ENCODE data around the gene SH2D5. TPM values are rescaled to one million over a fixed set of nuclear protein-coding genes. Genes with fewer than 3 reads are reported as not detected.

SH2D5 gene
- polyA plus RNA-seq, 2 of the 4 experiments (the other 2 are of a cell fraction) = 3.2 to 7.2 TPM

DNA sequence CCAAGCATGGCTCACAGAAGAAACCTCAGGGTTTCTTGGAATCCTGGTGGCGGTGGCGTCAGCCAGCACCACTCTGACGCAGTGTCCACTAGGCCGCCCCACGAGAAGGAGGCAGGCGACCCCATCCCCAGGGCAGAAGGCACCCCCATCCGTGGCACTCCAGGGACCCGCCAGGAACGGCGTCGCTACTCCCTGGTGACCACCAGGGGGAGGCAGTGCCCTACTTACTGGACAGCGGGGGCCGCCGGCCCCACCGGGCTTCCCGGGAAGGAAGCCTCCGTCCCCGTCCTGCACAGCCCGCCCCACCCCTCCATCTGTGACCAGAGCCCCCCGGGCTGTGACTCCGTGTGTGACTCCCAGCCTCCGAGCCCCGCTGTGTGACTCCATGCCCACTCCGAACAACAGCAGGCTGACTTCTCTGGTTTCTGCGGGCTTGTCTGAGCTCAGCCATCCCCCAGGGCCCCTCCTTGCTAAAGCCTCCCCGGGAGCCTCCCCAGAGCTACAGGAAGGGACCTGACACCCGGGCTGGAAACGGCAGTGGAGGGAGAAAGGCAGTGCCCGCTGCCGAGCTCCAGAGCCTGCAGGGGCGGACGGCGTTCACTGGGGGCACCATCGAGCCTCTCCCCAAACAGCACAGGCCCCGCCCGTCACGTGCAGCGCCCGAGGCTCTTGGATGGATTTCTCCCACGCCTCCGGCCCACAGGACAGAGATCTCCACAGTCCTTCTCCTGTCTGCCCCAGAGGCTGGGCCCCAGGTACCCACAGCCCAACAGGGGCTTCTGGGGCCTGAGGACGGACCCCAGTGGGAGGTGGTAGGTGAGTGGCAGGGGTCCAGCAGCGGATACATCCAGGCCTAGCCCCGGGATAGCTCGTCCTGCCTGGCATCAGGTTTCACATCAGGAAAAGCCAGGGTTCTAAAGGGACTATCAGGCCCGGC, 35.8 kb downstream of the SH2D5 start (continued):
- TF ChIP-seq, protein P1, sequence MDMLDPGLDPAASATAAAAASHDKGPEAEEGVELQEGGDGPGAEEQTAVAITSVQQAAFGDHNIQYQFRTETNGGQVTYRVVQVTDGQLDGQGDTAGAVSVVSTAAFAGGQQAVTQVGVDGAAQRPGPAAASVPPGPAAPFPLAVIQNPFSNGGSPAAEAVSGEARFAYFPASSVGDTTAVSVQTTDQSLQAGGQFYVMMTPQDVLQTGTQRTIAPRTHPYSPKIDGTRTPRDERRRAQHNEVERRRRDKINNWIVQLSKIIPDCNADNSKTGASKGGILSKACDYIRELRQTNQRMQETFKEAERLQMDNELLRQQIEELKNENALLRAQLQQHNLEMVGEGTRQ (IDR thresholded peaks at IDR 0.05) = peak; percentile 85
- TF ChIP-seq, protein P2, sequence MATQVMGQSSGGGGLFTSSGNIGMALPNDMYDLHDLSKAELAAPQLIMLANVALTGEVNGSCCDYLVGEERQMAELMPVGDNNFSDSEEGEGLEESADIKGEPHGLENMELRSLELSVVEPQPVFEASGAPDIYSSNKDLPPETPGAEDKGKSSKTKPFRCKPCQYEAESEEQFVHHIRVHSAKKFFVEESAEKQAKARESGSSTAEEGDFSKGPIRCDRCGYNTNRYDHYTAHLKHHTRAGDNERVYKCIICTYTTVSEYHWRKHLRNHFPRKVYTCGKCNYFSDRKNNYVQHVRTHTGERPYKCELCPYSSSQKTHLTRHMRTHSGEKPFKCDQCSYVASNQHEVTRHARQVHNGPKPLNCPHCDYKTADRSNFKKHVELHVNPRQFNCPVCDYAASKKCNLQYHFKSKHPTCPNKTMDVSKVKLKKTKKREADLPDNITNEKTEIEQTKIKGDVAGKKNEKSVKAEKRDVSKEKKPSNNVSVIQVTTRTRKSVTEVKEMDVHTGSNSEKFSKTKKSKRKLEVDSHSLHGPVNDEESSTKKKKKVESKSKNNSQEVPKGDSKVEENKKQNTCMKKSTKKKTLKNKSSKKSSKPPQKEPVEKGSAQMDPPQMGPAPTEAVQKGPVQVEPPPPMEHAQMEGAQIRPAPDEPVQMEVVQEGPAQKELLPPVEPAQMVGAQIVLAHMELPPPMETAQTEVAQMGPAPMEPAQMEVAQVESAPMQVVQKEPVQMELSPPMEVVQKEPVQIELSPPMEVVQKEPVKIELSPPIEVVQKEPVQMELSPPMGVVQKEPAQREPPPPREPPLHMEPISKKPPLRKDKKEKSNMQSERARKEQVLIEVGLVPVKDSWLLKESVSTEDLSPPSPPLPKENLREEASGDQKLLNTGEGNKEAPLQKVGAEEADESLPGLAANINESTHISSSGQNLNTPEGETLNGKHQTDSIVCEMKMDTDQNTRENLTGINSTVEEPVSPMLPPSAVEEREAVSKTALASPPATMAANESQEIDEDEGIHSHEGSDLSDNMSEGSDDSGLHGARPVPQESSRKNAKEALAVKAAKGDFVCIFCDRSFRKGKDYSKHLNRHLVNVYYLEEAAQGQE (IDR thresholded peaks at IDR 0.05) = no peak
- TF ChIP-seq HEYL (CRISPR knock-in tag; IDR thresholded peaks at IDR 0.05) (no peak), KDM1A (IDR thresholded peaks at IDR 0.05; ENCODE audit: low read depth) (no peak), HES2 (IDR thresholded peaks at IDR 0.05) (no peak), SMC3 (IDR thresholded peaks at IDR 0.05) (peak; percentile 89), ZSCAN20 (CRISPR knock-in tag; IDR thresholded peaks at IDR 0.05) (no peak), RARB (CRISPR knock-in tag; IDR thresholded peaks at IDR 0.05) (no peak), HDAC2 (IDR thresholded peaks at IDR 0.05) (no peak), JUN (IDR thresholded peaks at IDR 0.05) (peak in 1 of 2 experiments; percentile 24; a peak in 1 of 5 replicates), HMGXB4 (CRISPR knock-in tag; IDR thresholded peaks at IDR 0.05; ENCODE audit: borderline replicate concordance) (no peak), EHF (CRISPR knock-in tag; IDR thresholded peaks at IDR 0.05) (no peak), CHD4 (IDR thresholded peaks at IDR 0.05; ENCODE audit: borderline replicate concordance) (no peak), TP53 (CRISPR knock-in tag; IDR thresholded peaks at IDR 0.05) (no peak), CBX8 (IDR thresholded peaks at IDR 0.05) (no peak), ZFP36 (IDR thresholded peaks at IDR 0.05; ENCODE audit: borderline replicate concordance, partially characterized antibody) (no peak), CEBPB (IDR thresholded peaks at IDR 0.05) (no peak), NFE2L2 (conservative IDR thresholded peaks at IDR 0.05; ENCODE audit: low read length) (no peak), CHD2 (IDR thresholded peaks at IDR 0.05; ENCODE audit: low read length, partially characterized antibody) (no peak), MAFK (IDR thresholded peaks at IDR 0.05; ENCODE audit: partially characterized antibody) (no peak), POLR2AphosphoS2 (conservative IDR thresholded peaks at IDR 0.05; ENCODE audit: low read length) (no peak), PBX3 (IDR thresholded peaks at IDR 0.05) (no peak), NR3C1 (IDR thresholded peaks at IDR 0.05) (no peak)

Measured in A549 (cell line).